Measurements from ENCODE around the gene ABTB2. TPM values are rescaled to one million over a fixed set of nuclear protein-coding genes. Genes with fewer than 3 reads are reported as not detected.

The ABTB2 gene
- total and polyA plus RNA-seq, 2 of the 8 experiments (the other 6 are each of a cell fraction or from before 2014, with no cell fraction given): 7.7 to 10.2 TPM

- TF ChIP-seq CHD7 (IDR thresholded peaks at IDR 0.05; ENCODE audit: insufficient replicate concordance, low read length) (no peak), POLR2A (IDR thresholded peaks at IDR 0.05; ENCODE audit: control extremely low read depth in 1 of 2, low read depth in 2 of 2, low read length in 2 of 2) (no peak), RBBP5 (IDR thresholded peaks at IDR 0.05; ENCODE audit: borderline replicate concordance, low read depth, low read length) (no peak), SAP30 (IDR thresholded peaks at IDR 0.05; ENCODE audit: insufficient read depth, insufficient replicate concordance, low read length) (peak; percentile 21), SUZ12 (IDR thresholded peaks at IDR 0.05; ENCODE audit: low read length) (no peak), NANOG (IDR thresholded peaks at IDR 0.05; ENCODE audit: insufficient read depth, low read depth, low read length, poor library complexity, severe bottlenecking) (no peak), HDAC6 (IDR thresholded peaks at IDR 0.05; ENCODE audit: low read depth, low read length) (no peak), CBX8 (IDR thresholded peaks at IDR 0.05; ENCODE audit: borderline replicate concordance, low read depth, low read length) (no peak), RAD21 (IDR thresholded peaks at IDR 0.05 in 1 of 2, conservative IDR thresholded peaks at IDR 0.05 in 1 of 2; ENCODE audit: low read depth in 2 of 2, low read length in 2 of 2) (peak; percentile 31 to 53; a peak in 3 of 4 replicates), SRF (IDR thresholded peaks at IDR 0.05; ENCODE audit: low read depth, low read length) (no peak), CHD1 (IDR thresholded peaks at IDR 0.05; ENCODE audit: low read depth, low read length) (no peak), NRF1 (IDR thresholded peaks at IDR 0.05; ENCODE audit: low read depth, low read length) (no peak)
Measured at GRCh38 chr11:34356130-34356529, 1.7 kb downstream of the ABTB2 start (continued).
